Endothelial cell (in vitro differentiated cells): Measurements from ENCODE around the gene JAKMIP2. TPM values are rescaled to one million over a fixed set of nuclear protein-coding genes. Genes with fewer than 3 reads are reported as not detected.
"Not testable (repeated sequence)": the region's sequence is repeated elsewhere in the genome, so short reads cannot be mapped to it uniquely, and the experiment has no call there.

Source experiments
- DNase-seq: peaks from one replicate; pipeline ENCODE4 v3.0.0; 2021; ENCODE audit warnings: low spot score
- H3K27ac Mint-ChIP-seq: one replicate; pipeline ENCODE4 v1.8.0; 2021; ENCODE audit warnings: mixed read lengths, inconsistent platforms; ENCODE audit not compliant: unreplicated experiment
- H3K27me3 Mint-ChIP-seq: one replicate; pipeline ENCODE4 v1.8.0; 2021; ENCODE audit warnings: mild to moderate bottlenecking, moderate library complexity, mixed read lengths, inconsistent platforms; ENCODE audit not compliant: unreplicated experiment
- H3K36me3 Mint-ChIP-seq: one replicate; pipeline ENCODE4 v1.8.0; 2021; ENCODE audit warnings: mild to moderate bottlenecking, low read depth, mixed read lengths, inconsistent platforms; ENCODE audit not compliant: unreplicated experiment
- H3K4me1 Mint-ChIP-seq: one replicate; pipeline ENCODE4 v1.8.0; 2021; ENCODE audit warnings: mild to moderate bottlenecking, mixed read lengths, inconsistent platforms; ENCODE audit not compliant: unreplicated experiment
- H3K4me3 Mint-ChIP-seq: one replicate; pipeline ENCODE4 v1.8.0; 2021; ENCODE audit warnings: mild to moderate bottlenecking, mixed read lengths, inconsistent platforms; ENCODE audit not compliant: unreplicated experiment
- H3K9me3 Mint-ChIP-seq: one replicate; pipeline ENCODE4 v1.8.0; 2021; ENCODE audit warnings: mixed read lengths, inconsistent platforms; ENCODE audit not compliant: unreplicated experiment
- CTCF ChIP-seq: fragments of 200-600 bp; sonication (generic); IDR thresholded peaks from one replicate; pipeline ENCODE4 v1.5.0; 2021; ENCODE audit warnings: antibody characterized with exemption; ENCODE audit not compliant: unreplicated experiment
- total RNA-seq: library from RNA; stranded (reverse); fragmentation: NEBNext Ultra II Directional; extraction: Animal tissue kit (Norgen Biotek cat#: 25700); gene quantifications from one replicate; pipeline ENCODE4 v1.2.1, GENCODE V29; 2021; ENCODE audit not compliant: unreplicated experiment

The JAKMIP2 gene
- total RNA-seq, 1 donor from 2014 or later, result 4.3 TPM

GRCh38 chr5:147558826-147559225 is 223.7 kb downstream of the JAKMIP2 start:
- Mint-ChIP-seq H3K4me3 (no peak overlapping the region), H3K27ac (no peak overlapping the region), H3K4me1 (peaks cover 6% of the 10 kb centered on the region), H3K9me3 (no peaks in the 10 kb centered on the region), H3K27me3 (no peaks in the 10 kb centered on the region), H3K36me3 (no peaks in the 10 kb centered on the region)
- peak; percentile 76 for TF ChIP-seq CTCF
- peak; percentile 60 for DNase-seq

GRCh38 chr5:147557876-147558745 is 224.4 kb downstream of the JAKMIP2 start:
- no peak overlapping the region for H3K27ac Mint-ChIP-seq
- no peaks in the 10 kb centered on the region for H3K27me3 Mint-ChIP-seq
- no peaks in the 10 kb centered on the region for H3K9me3 Mint-ChIP-seq
- no peak for DNase-seq
- no peak for TF ChIP-seq CTCF
- H3K4me1 Mint-ChIP-seq, result peaks cover 6% of the 10 kb centered on the region
- no peaks in the 10 kb centered on the region for H3K36me3 Mint-ChIP-seq
- no peak overlapping the region for H3K4me3 Mint-ChIP-seq

- Mint-ChIP-seq H3K36me3 (no peaks in the 10 kb centered on the region), H3K4me3 (no peak overlapping the region), H3K27me3 (no peaks in the 10 kb centered on the region)
These were observed 227.4 kb downstream of the JAKMIP2 start for GRCh38 chr5:147555176-147555575.

GRCh38 chr5:147554261-147554817 is 228.2 kb downstream of the JAKMIP2 start:
- H3K4me1 Mint-ChIP-seq, result peaks cover 23% of the 10 kb centered on the region
- no peak for DNase-seq
- no peak overlapping the region for H3K27ac Mint-ChIP-seq
- no peaks in the 10 kb centered on the region for H3K36me3 Mint-ChIP-seq
- TF ChIP-seq CTCF, result no peak
- H3K4me3 Mint-ChIP-seq, result no peak overlapping the region
- H3K27me3 Mint-ChIP-seq, result no peaks in the 10 kb centered on the region
- H3K9me3 Mint-ChIP-seq, result no peaks in the 10 kb centered on the region

More at GRCh38 chr5:147555176-147555575, 227.4 kb downstream of the JAKMIP2 start:
- Mint-ChIP-seq H3K27ac (no peak overlapping the region), H3K9me3 (no peaks in the 10 kb centered on the region), H3K4me1 (peaks cover 23% of the 10 kb centered on the region)
- DNase-seq, result no peak
- TF ChIP-seq CTCF, result no peak

- not testable (repeated sequence) for H3K27ac Mint-ChIP-seq, H3K36me3 Mint-ChIP-seq, H3K4me3 Mint-ChIP-seq, DNase-seq, H3K9me3 Mint-ChIP-seq, H3K27me3 Mint-ChIP-seq
- H3K4me1 Mint-ChIP-seq, result peaks cover 23% of the 10 kb centered on the region
These were observed 228.7 kb downstream of the JAKMIP2 start for GRCh38 chr5:147553817-147554216.
